SK-N-SH (cell line): Measurements from ENCODE around the gene ZC3H13.

ENCODE experiments used
- FOXM1 ChIP-seq: IDR thresholded peaks from 2 replicates; pipeline ENCODE4 v1.4.0; 2012; ENCODE audit warnings: low read depth, mild to moderate bottlenecking
- POLR2AphosphoS5 ChIP-seq: IDR thresholded peaks from 2 replicates; pipeline ENCODE4 v1.6.1; 2012; ENCODE audit warnings: low read depth, low read length
- RCOR1 ChIP-seq: fragments of 150-350 bp; IDR thresholded peaks from 2 replicates; pipeline ENCODE4 v1.6.1; 2017; ENCODE audit warnings: antibody characterized with exemption, low read length
- SMC3 ChIP-seq: IDR thresholded peaks from 2 replicates; pipeline ENCODE4 v1.6.1; 2012; ENCODE audit warnings: low read depth, low read length, improper control_type of control experiment
- TF ChIP-seq, protein P1 (sequence below): fragments of 200-600 bp; sonication (generic); IDR thresholded peaks from 2 replicates; pipeline ENCODE4 v1.6.1; 2017; ENCODE audit warnings: antibody characterized with exemption, mild to moderate bottlenecking, moderate library complexity

DNA sequence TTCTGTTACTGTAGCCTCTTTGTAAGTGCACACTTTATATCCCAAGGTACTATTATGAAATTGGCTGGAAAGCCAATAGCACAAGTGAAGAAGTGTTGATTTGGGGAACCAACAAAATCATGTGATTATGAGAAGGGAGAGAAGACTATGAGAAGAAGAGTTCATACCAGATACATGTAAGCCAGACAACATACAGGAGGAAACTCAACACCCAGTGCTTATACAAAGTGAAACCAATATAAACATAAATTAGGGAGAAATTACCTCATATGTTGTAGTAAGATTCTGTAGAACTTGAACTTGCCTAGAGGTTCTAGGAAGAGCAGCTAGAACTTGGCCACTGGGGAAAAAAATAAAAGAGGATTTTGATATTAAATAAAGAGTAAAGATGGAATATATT is 34.9 kb upstream of the ZC3H13 start:
- TF ChIP-seq RCOR1 (no peak), SMC3 (no peak), POLR2AphosphoS5 (no peak), FOXM1 (no peak)
- TF ChIP-seq, protein P1, sequence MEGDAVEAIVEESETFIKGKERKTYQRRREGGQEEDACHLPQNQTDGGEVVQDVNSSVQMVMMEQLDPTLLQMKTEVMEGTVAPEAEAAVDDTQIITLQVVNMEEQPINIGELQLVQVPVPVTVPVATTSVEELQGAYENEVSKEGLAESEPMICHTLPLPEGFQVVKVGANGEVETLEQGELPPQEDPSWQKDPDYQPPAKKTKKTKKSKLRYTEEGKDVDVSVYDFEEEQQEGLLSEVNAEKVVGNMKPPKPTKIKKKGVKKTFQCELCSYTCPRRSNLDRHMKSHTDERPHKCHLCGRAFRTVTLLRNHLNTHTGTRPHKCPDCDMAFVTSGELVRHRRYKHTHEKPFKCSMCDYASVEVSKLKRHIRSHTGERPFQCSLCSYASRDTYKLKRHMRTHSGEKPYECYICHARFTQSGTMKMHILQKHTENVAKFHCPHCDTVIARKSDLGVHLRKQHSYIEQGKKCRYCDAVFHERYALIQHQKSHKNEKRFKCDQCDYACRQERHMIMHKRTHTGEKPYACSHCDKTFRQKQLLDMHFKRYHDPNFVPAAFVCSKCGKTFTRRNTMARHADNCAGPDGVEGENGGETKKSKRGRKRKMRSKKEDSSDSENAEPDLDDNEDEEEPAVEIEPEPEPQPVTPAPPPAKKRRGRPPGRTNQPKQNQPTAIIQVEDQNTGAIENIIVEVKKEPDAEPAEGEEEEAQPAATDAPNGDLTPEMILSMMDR: no peak
